Activated CD8-positive, alpha-beta memory T cell treated with anti-CD3 and anti-CD28 coated beads, Interleukin-2, amount 10 ng/mL, durations not matched to agents 7 days and 5 days (primary cell): ENCODE measurements around the gene PLEKHG2. TPM values are rescaled to one million over a fixed set of nuclear protein-coding genes. Genes with fewer than 3 reads are reported as not detected.
A peak's percentile ranks its signal among the peaks of the same experiment; 100 is the strongest.

Source experiments
- ATAC-seq: fragments of 150-1000 bp; cut with Tn5 transposase; one replicate; pipeline ENCODE4 v1.10.0; 2021; ENCODE audit warnings: moderate library complexity
- CTCF ChIA-PET: fragments of 350-600 bp; sonication (Branson Sonifier 250); formaldehyde crosslinking; loops from one replicate; lab custom pipeline; 2021; ENCODE audit warnings: antibody characterized with exemption; lab: Charles Lee
- DNase-seq: peaks from one replicate; pipeline ENCODE4 v3.0.0-alpha.2; 2020
- H3K27ac Mint-ChIP-seq: one replicate; pipeline ENCODE4 v1.8.0; 2021; ENCODE audit warnings: mild to moderate bottlenecking, mixed read lengths
- H3K27me3 Mint-ChIP-seq: one replicate; pipeline ENCODE4 v1.8.0; 2021; ENCODE audit warnings: mixed read lengths
- H3K36me3 Mint-ChIP-seq: one replicate; pipeline ENCODE4 v1.8.0; 2021; ENCODE audit warnings: mild to moderate bottlenecking, mixed read lengths
- H3K4me1 Mint-ChIP-seq: one replicate; pipeline ENCODE4 v1.8.0; 2021; ENCODE audit warnings: mixed read lengths
- H3K4me3 Mint-ChIP-seq: one replicate; pipeline ENCODE4 v1.8.0; 2021; ENCODE audit warnings: mild to moderate bottlenecking, moderate library complexity, mixed read lengths
- H3K9me3 Mint-ChIP-seq: one replicate; pipeline ENCODE4 v1.8.0; 2022; ENCODE audit warnings: low read depth, mixed read lengths
- total RNA-seq, 2 experiments: library from RNA; stranded (reverse); gene quantifications; one replicate each; pipeline ENCODE4 v1.2.3, GENCODE V29; 2021

The PLEKHG2 gene
- total RNA-seq, 2 experiments from 2014 or later = 57.9 to 73.9 TPM

DNA sequence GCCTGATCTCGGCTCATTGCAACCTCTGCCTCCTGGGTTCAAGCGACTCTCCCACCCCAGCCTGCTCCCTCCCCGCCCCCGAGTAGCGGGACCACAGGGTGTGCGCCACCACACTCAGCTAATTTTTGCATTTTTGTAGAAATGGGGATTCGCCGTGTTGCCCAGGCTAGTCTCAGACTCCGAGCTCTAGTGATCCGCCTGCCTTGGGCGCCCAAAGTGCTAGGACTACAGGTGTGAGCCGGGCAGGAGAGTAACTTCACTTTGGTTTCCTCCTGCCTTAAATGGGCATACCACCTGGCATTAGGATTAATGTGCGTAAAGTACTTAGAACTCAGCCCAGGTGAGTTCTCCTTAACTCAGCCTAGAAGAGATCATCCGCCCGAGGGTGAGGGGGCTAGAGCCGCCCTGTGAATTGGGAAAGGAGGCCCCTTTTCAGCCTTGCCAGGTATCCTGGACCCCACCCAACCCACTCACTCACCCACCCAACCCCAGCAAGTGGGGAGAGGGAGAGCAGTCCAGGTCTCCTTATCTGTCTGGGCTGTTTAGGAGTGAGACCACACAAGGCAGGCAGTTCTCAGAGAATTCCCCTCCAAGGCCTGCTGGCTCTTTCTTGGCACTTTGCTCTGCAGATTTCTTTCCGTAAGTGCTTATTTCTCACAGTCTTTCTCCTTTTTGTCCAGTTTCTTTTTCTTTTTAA, 7.1 kb upstream of the PLEKHG2 start:
- CTCF ChIA-PET = interaction anchor here (0.9 to 4.5 kb wide), 4 partner anchors 7 to 194 kb away, joined by 3 to 76 read pairs (median 4); partner anchors contain the start of genes MED29 and PAF1
- no peaks in the 10 kb centered on the region for H3K9me3 Mint-ChIP-seq
- H3K36me3 Mint-ChIP-seq = peaks cover 22% of the 10 kb centered on the region
- DNase-seq (no peak), ATAC-seq (no peak)
- H3K27ac Mint-ChIP-seq = peak overlapping the region; percentile 89
- H3K27me3 Mint-ChIP-seq = no peaks in the 10 kb centered on the region
- H3K4me1 Mint-ChIP-seq = peaks cover 56% of the 10 kb centered on the region
- no peak overlapping the region for H3K4me3 Mint-ChIP-seq

DNA sequence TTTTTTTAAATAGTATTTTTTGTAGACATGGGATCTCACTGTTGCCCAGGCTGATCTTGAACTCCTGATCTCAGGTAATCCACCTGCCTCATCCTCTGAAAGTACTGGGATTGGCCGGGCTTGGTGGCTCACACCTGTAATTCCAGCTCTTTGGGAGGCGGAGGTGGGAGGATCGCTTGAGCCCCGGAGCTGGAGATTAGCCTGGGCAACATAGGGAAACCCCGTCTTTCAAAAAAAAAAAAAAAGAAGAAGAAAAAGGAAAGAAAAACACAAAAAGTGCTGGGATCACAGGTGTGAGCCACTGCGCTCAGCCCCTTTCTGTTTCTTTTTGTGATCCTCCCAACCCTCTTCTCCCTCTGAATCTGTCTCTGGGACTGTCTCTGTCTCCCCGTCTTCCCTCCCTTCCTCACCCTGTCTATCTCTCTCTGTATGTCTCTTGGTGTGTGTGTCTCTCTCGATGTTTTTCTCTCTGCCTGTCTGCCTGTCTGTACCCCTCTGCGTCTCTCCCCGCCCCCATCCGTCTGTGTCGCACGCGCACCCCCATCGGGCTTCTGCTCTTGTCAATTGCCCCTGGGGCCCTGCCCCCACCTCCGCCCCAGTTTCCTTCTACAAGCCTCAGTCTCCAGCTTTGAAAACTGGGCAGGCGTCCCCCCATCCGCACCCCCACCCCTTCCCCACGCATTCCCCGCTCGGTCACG, 6.4 kb upstream of the PLEKHG2 start:
- H3K36me3 Mint-ChIP-seq = peaks cover 25% of the 10 kb centered on the region
- peak; percentile 6 for ATAC-seq

GRCh38 chr19:39406656-39407409, 5.6 kb upstream of the PLEKHG2 start, which contains the start of gene ZFP36:
TSS of gene ZFP36 (plus strand) at chr19:39406847. CDS start at chr19:39406905, 58 bp downstream.
- H3K36me3 Mint-ChIP-seq = peaks cover 27% of the 10 kb centered on the region
- peak within 1 kb of the TSS; percentile 84 for H3K4me3 Mint-ChIP-seq
- peak within 1 kb of the TSS; percentile 98 for H3K27ac Mint-ChIP-seq
- H3K4me1 Mint-ChIP-seq = peaks cover 56% of the 10 kb centered on the region
- no peaks in the 10 kb centered on the region for H3K27me3 Mint-ChIP-seq
- H3K9me3 Mint-ChIP-seq = no peaks in the 10 kb centered on the region
- ATAC-seq = peak; percentile 35
- DNase-seq = peak; percentile 92
- CTCF ChIA-PET = interaction anchor here (1.3 to 4.5 kb wide), 3 partner anchors 9 to 67 kb away, joined by 3 to 76 read pairs (median 13); partner anchors contain the start of genes MED29 and PAF1

More for the DNA sequence above, 6.4 kb upstream of the PLEKHG2 start:
- Mint-ChIP-seq H3K4me3 (peak overlapping the region; percentile 84), H3K27me3 (no peaks in the 10 kb centered on the region), H3K27ac (peak overlapping the region; percentile 89), H3K9me3 (no peaks in the 10 kb centered on the region), H3K4me1 (peaks cover 57% of the 10 kb centered on the region)
- CTCF ChIA-PET = interaction anchor here (4.5 kb wide), 1 partner anchor 8 kb away, joined by 76 read pairs; no protein-coding TSS in a partner anchor
- DNase-seq = peak; percentile 93

GRCh38 chr19:39407410-39407659, 5.1 kb upstream of the PLEKHG2 start:
- CTCF ChIA-PET = interaction anchor here (1.3 to 4.5 kb wide), 3 partner anchors 9 to 68 kb away, joined by 3 to 76 read pairs (median 13); partner anchors contain the start of genes MED29 and PAF1
- Mint-ChIP-seq H3K4me3 (peak overlapping the region; percentile 84), H3K27ac (peak overlapping the region; percentile 98), H3K27me3 (no peaks in the 10 kb centered on the region), H3K4me1 (peaks cover 54% of the 10 kb centered on the region), H3K36me3 (peaks cover 27% of the 10 kb centered on the region), H3K9me3 (no peaks in the 10 kb centered on the region)
- ATAC-seq = no peak
- DNase-seq = no peak

DNA sequence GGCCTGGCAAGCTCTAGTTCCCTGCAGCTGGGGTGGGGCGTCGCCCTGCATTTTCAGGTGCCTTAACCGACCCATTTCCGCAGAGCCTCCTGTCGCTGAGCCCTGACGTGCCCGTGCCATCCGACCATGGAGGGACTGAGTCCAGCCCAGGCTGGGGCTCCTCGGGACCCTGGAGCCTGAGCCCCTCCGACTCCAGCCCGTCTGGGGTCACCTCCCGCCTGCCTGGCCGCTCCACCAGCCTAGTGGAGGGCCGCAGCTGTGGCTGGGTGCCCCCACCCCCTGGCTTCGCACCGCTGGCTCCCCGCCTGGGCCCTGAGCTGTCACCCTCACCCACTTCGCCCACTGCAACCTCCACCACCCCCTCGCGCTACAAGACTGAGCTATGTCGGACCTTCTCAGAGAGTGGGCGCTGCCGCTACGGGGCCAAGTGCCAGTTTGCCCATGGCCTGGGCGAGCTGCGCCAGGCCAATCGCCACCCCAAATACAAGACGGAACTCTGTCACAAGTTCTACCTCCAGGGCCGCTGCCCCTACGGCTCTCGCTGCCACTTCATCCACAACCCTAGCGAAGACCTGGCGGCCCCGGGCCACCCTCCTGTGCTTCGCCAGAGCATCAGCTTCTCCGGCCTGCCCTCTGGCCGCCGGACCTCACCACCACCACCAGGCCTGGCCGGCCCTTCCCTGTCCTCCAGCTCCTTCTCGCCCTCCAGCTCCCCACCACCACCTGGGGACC, 4.6 kb upstream of the PLEKHG2 start:
- Mint-ChIP-seq H3K27ac (peak overlapping the region; percentile 98), H3K9me3 (no peaks in the 10 kb centered on the region), H3K4me1 (peaks cover 50% of the 10 kb centered on the region), H3K4me3 (peak overlapping the region; percentile 84), H3K36me3 (peaks cover 27% of the 10 kb centered on the region), H3K27me3 (no peaks in the 10 kb centered on the region)
- ATAC-seq (peak; percentile 3), DNase-seq (peak; percentile 92)
- CTCF ChIA-PET = interaction anchor here (1.3 to 4.5 kb wide), 4 partner anchors 10 to 68 kb away, joined by 3 to 76 read pairs (median 9); partner anchors contain the start of genes MED29, PAF1 and RPS16

GRCh38 chr19:39408392-39409207, 3.9 kb upstream of the PLEKHG2 start:
- CTCF ChIA-PET = interaction anchor here (1.0 to 4.5 kb wide), 5 partner anchors 10 to 81 kb away, joined by 3 to 76 read pairs (median 5); partner anchors contain the start of genes MED29, PAF1 and RPS16
- peaks cover 47% of the 10 kb centered on the region for H3K4me1 Mint-ChIP-seq
- no peaks in the 10 kb centered on the region for H3K27me3 Mint-ChIP-seq
- ATAC-seq = no peak
- peaks cover 27% of the 10 kb centered on the region for H3K36me3 Mint-ChIP-seq
- DNase-seq = peak; percentile 61
- H3K4me3 Mint-ChIP-seq = peak overlapping the region; percentile 84
- peak overlapping the region; percentile 98 for H3K27ac Mint-ChIP-seq
- no peaks in the 10 kb centered on the region for H3K9me3 Mint-ChIP-seq

DNA sequence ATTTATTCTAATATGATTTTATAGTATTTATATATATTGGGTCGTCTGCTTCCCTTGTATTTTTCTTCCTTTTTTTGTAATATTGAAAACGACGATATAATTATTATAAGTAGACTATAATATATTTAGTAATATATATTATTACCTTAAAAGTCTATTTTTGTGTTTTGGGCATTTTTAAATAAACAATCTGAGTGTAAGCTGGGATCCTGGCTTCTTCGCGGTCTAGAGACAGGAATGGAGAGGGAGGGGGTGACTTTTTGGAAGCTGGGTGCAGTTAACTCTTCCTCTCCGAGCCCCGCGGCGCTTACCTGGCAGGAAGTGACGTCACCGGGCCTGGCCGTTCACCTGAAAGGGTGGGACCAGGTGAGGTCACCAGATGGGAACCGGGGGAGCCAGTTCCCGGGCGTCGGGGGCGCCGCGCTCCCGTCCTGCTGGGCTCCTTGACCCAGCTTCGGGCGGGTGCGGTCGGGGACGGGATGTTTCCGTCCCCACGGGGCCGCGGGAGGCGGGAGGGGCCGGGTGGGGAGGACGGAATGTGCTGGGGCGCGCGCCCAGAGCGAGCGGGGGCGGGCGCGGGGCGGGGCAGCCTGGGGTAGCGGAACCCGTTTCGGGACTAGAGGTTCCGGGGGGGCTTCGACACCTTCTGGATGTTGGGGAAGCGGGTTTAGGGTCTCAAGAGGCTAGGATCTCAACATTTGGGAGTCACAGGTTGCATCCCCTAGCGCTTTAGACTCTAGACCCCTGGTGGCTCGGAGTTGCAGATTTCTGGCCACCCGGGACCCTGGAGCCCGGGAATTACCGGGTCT, 3.1 kb upstream of the PLEKHG2 start:
- H3K36me3 Mint-ChIP-seq = peaks cover 29% of the 10 kb centered on the region
- no peaks in the 10 kb centered on the region for H3K9me3 Mint-ChIP-seq
- peak overlapping the region; percentile 98 for H3K27ac Mint-ChIP-seq
- CTCF ChIA-PET = interaction anchor here (1.0 to 4.5 kb wide), 4 partner anchors 11 to 82 kb away, joined by 3 to 76 read pairs (median 9); partner anchors contain the start of genes MED29, PAF1 and RPS16
- ATAC-seq = peak; percentile 5
- peaks cover 50% of the 10 kb centered on the region for H3K4me1 Mint-ChIP-seq
- peak; percentile 93 for DNase-seq
- no peaks in the 10 kb centered on the region for H3K27me3 Mint-ChIP-seq
- H3K4me3 Mint-ChIP-seq = peak overlapping the region; percentile 84

GRCh38 chr19:39410017-39410830, 2.2 kb upstream of the PLEKHG2 start:
- peaks cover 31% of the 10 kb centered on the region for H3K36me3 Mint-ChIP-seq
- H3K27ac Mint-ChIP-seq = peak overlapping the region; percentile 87
- no peaks in the 10 kb centered on the region for H3K27me3 Mint-ChIP-seq
- H3K4me3 Mint-ChIP-seq = peak overlapping the region; percentile 84
- ATAC-seq (peak; percentile 20), DNase-seq (peak; percentile 82)
- H3K4me1 Mint-ChIP-seq = peaks cover 50% of the 10 kb centered on the region
- H3K9me3 Mint-ChIP-seq = no peaks in the 10 kb centered on the region
- CTCF ChIA-PET = interaction anchor here (4.5 kb wide), 1 partner anchor 12 kb away, joined by 76 read pairs; no protein-coding TSS in a partner anchor

GRCh38 chr19:39410831-39411080, 1.7 kb upstream of the PLEKHG2 start:
- Mint-ChIP-seq H3K27me3 (no peaks in the 10 kb centered on the region), H3K9me3 (no peaks in the 10 kb centered on the region), H3K36me3 (peaks cover 31% of the 10 kb centered on the region), H3K4me3 (peak overlapping the region; percentile 84), H3K27ac (peak overlapping the region; percentile 87), H3K4me1 (peaks cover 47% of the 10 kb centered on the region)
- DNase-seq (no peak), ATAC-seq (no peak)
- CTCF ChIA-PET = interaction anchor here (1.9 to 2.3 kb wide), 3 partner anchors 9 to 289 kb away, joined by 7 to 152 read pairs (median 46); no protein-coding TSS in a partner anchor

GRCh38 chr19:39411081-39411831, 1.2 kb upstream of the PLEKHG2 start:
- Mint-ChIP-seq H3K27ac (peak overlapping the region; percentile 87), H3K36me3 (peaks cover 31% of the 10 kb centered on the region), H3K4me3 (peak overlapping the region; percentile 84), H3K27me3 (no peaks in the 10 kb centered on the region), H3K4me1 (peaks cover 42% of the 10 kb centered on the region), H3K9me3 (no peaks in the 10 kb centered on the region)
- ATAC-seq = no peak
- DNase-seq = no peak
- CTCF ChIA-PET = interaction anchor here (1.0 to 2.3 kb wide), 20 partner anchors 9 to 301 kb away, joined by 3 to 152 read pairs (median 6); partner anchors contain the start of genes GMFG, MED29, PAF1 and RPS16
